GM19328 (cell line): Measurements from ENCODE around the gene SLC9A8.

Experiments used
- ATAC-seq: cut with Tn5 transposase; IDR thresholded peaks from one replicate; pipeline ENCODE4 v1.9.1; 2021; ENCODE audit warnings: mild to moderate bottlenecking, moderate library complexity; ENCODE audit not compliant: unreplicated experiment

The SLC9A8 gene

GRCh38 chr20:49913399-49914047 lies 100.9 kb downstream of the SLC9A8 start:
- ATAC-seq: no peak

- ATAC-seq: no peak
Measured at GRCh38 chr20:49914310-49915117, 101.9 kb downstream of the SLC9A8 start.

DNA sequence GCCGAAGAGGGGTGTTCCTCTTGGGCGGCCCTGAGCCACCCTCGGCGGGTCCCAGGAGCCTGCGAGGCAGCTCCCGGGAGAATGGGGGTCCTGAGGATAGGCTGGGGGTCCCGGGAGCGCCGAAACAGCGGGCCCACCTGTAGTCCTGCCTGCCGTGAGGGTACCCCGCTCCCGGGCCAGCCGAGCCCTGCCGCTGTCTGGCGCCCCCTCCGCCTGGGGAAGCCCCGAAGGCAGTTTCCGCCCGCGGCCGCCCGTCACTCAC lies 102.4 kb downstream of the SLC9A8 start:
- ATAC-seq: peak; percentile 5

DNA sequence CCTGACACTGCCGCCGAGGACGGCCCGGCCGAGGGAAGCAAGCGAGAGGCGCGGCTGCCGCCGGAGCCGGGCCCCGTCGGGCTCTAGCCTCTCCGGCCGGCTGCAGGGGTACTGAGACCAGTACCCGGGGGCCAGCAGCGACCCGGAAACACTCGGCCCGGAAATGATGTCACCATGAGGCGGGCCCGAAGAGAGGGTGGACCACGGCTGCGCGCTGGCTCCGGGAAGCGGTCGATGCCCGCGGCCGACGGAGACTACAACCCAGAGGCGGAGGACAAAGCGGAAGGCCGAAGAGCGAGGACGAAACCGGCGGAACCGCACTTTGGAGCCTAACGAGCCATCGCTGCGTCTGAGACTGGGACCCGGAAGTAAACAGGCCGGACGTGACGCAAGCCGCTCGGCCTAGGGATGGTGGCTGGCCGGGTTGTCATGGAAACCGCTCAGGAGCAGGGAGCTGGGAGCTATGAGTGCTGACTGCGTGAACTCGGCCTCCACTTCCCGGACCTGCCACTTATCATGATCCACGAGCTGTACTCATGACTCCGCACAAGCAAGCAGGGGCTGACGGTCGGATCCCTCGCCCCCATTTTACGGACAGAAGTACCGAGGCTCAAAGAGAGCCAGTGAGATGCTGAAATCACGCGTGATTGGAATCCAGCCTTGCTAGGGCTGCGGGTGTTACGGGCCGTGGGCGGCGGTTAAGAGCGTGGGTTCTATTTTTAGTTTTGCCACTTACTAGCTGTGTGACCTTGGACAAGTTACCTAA lies 102.9 kb downstream of the SLC9A8 start, which contains the start of gene SPATA2:
SPATA2 (minus strand) TSS at position 150 of the 766 bp plus-strand sequence. CDS start 7,039 bp downstream, outside the sequence.
- peak; percentile 80 for ATAC-seq

DNA sequence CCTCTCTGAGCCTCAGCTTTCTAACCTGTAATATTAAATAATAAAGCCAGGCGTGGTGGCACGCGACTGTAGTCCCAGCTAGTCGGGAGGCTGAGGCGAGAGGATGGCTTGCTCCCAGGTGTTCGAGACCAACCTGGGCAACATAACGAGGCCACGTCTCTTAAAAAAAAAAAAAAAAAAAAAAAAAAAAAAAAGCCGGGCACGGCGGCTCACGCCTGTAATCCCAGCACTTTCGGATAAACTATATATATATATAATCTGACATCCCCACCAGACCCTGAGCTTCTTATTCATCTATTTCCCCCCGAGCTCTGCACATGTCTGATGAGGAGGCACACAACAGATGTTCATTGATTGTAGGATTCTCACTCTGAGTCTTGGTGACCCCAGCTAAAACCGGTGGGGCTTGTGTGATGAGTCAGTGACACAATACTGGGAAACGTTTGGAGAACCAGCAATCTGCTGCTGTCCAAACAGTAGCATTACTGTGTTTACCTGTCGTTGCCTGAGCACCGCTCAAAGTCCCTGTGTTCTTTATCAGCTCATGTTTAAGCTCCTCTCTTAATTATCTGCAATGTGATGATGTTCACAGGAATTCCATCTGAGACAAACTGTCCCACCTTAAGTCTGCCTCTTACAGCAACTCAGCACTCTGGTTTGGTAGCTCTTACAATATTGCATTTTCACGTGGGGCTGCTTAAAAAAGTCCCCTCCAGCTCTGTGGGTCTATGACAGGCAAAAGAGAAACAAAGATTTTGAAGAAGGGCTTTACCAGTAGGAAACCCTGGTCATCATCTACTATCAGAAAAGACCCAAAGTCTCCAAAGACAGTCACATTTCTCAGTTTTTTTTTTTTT lies 103.7 kb downstream of the SLC9A8 start:
- ATAC-seq: no peak

GRCh38 chr20:49918446-49918845 lies 105.8 kb downstream of the SLC9A8 start:
- ATAC-seq: no peak

- no peak for ATAC-seq
Measured at GRCh38 chr20:49919009-49919408, 106.4 kb downstream of the SLC9A8 start.

GRCh38 chr20:49919461-49919860 lies 106.8 kb downstream of the SLC9A8 start:
- ATAC-seq: no peak

- ATAC-seq: no peak
Measured at GRCh38 chr20:49924247-49924646, 111.6 kb downstream of the SLC9A8 start.

DNA sequence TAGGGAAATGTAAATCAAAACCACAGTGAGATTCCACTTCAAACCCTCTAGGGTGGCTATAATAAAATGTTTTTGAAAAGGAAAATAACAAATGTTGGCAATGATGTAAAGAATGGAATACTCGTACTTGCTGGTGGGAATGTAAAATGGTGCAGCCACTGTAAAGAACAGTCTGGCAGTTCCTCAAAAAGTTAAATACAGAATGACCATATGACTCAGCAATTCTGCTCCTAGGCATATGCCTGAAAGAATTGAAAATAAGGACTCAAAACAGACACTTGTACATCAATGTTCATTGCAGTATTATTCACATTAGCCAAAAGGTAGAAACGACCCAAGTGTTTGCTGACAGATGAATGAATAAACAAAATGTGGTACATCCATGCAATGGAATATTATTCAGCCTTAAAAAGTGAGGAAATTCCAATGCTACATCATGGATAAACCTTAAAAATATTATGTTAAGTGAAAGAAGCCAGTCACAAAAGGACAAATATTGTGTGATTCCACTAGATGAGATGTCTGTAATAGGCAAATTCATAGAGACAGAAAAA lies 113.3 kb downstream of the SLC9A8 start:
- ATAC-seq: no peak

DNA sequence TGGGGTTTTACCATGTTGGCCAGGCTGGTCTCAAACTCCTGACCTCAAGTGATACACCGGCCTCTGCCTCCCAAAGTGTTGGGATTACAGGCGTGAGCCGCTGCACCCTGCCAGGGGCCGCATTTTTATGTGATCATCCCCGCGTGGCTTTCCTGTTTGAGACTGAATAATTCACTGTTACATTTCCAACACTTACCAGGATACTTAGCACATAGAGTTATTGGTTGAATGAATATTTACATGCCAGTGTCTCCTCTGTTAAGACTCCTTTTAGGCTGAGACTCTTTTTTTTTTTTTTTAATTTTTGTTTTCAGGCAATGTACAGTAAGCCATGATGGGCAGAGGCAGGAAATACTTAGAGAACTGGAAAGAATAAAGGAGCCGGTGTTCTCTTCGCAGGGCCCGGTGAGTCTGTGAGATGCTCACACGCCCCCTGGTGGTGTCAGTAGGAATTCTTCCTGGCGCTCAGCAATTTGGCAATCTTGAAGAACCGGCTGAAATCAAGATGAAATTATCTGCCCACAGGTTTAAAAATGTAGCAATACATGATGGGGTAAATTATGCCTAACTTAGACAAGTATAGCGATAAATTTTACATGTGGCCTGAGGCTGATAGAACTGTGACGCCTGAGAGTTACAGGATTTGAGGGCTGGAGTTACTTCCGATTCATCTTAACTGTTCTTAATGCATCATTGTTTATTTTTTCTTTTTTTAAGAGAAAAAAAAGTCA lies 115.9 kb downstream of the SLC9A8 start:
- no peak for ATAC-seq

DNA sequence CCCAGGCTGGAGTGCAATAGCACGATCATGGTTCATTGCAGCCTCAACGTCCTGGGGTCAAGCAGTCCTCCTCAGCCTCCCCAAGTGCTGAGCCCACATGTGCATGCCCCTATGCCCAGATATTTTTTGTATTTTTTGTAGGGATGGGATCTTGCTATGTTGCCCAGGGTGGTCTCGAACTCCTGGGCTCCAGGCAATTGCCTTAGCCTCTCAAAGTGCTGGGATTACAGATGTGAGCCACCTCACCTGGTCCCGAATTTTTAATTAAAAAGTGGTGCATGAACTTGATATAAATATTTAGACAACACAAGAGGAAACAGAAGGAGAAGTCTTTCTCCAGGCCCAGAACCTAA lies 116.5 kb downstream of the SLC9A8 start:
- no peak for ATAC-seq

DNA sequence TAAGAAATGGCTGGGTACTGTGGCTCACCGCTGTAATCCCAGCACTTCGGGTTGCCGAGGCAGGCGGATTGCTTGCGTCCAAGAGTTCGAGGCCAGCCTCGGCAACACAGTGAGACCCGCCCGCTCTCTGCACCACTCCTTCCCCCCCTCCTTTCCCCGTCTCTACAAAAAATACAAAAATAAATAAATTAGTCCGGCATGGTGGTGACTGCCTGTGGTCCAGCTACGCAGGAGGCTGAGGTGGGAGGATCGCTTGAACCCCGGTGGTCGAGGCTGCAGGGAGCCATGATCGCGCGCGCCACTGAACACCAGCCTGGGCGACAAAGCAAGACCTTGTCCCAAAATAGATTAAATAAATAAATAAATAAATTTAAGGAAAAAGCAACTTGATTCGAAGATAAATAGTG lies 123.1 kb downstream of the SLC9A8 start:
- no peak for ATAC-seq

- peak; percentile 52 for ATAC-seq
Measured at GRCh38 chr20:49936153-49937026, 123.8 kb downstream of the SLC9A8 start, which contains the start of gene RNF114. Gene RNF114, plus strand, starts transcription at chr20:49936397. Its CDS starts 16 bp downstream, at chr20:49936413.

GRCh38 chr20:49937027-49937929 lies 124.7 kb downstream of the SLC9A8 start:
- no peak for ATAC-seq

- ATAC-seq: no peak
Measured at GRCh38 chr20:49938173-49939163, 125.8 kb downstream of the SLC9A8 start.

DNA sequence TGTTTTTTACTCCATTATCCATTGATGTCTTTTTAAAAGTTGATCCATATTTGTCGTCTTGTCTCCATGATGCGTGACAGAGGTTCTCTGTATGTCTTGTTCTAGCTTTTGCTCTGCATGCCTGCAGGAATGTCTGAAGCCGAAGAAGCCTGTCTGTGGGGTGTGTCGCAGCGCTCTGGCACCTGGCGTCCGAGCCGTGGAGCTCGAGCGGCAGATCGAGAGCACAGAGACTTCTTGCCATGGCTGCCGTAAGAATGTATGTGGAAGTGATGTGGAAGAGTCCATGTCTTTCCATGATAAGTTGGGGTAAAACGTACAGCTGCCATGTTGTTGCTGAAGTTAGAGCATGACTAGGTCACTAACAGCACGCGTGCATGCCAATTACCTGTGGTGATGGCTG lies 128.8 kb downstream of the SLC9A8 start:
- no peak for ATAC-seq
